PC-3 (cell line): ENCODE measurements around the gene NLRP6. TPM values are rescaled to one million over a fixed set of nuclear protein-coding genes. Genes with fewer than 3 reads are reported as not detected.

ENCODE experiments used
- ATAC-seq: fragments of 200-7000 bp; cut with Tn5 transposase; 2 replicates; pipeline ENCODE4 v1.9.1; 2020; ENCODE audit warnings: mild to moderate bottlenecking, moderate library complexity
- BruUV-seq: library from RNA; stranded (reverse); fragments of 400-500 nt; replicated peaks from 2 replicates; lab custom pipeline; 2021; lab: Mats Ljungman, UMichigan
- CTCF ChIA-PET: fragments of 300-600 bp; sonication (Branson Sonifier 250); formaldehyde crosslinking; loops from one replicate; lab custom pipeline; 2022; ENCODE audit warnings: antibody characterized with exemption; lab: Charles Lee
- POLR2A ChIA-PET: fragments of 300-600 bp; sonication (Branson Sonifier 250); formaldehyde crosslinking; loops from one replicate; lab custom pipeline; 2022; ENCODE audit warnings: antibody characterized with exemption; ENCODE audit not compliant: unreplicated experiment; lab: Charles Lee
- DNase-seq: peaks from one replicate; pipeline ENCODE4 v3.0.0-alpha.2; 2015
- H2AFZ ChIP-seq: fragments of 300-600 bp; sonication (generic); 2 replicates; pipeline ENCODE4 v1.6.0; 2016; ENCODE audit warnings: antibody characterized with exemption, low read length
- H3F3A ChIP-seq: fragments of 300-600 bp; sonication (generic); one replicate; pipeline ENCODE4 v1.6.0; 2017; ENCODE audit warnings: antibody characterized with exemption, low read length, control low read depth, mild to moderate bottlenecking; ENCODE audit not compliant: unreplicated experiment
- H3K27ac ChIP-seq: fragments of 300-600 bp; sonication (generic); 2 replicates; pipeline ENCODE4 v1.5.1; 2016; ENCODE audit warnings: mild to moderate bottlenecking, low read length
- H3K27me3 ChIP-seq: fragments of 300-600 bp; sonication (generic); 2 replicates; pipeline ENCODE4 v1.6.1; 2016; ENCODE audit warnings: low read length, mixed read lengths
- H3K36me3 ChIP-seq: fragments of 300-600 bp; sonication (generic); 2 replicates; pipeline ENCODE4 v1.6.1; 2016; ENCODE audit warnings: low read depth, mixed run types, low read length, mixed read lengths
- H3K4me1 ChIP-seq: fragments of 300-600 bp; sonication (generic); 2 replicates; pipeline ENCODE4 v1.5.1; 2016; ENCODE audit warnings: low read length; ENCODE audit not compliant: insufficient read depth
- H3K4me2 ChIP-seq: fragments of 300-600 bp; sonication (generic); 2 replicates; pipeline ENCODE4 v1.6.0; 2016; ENCODE audit warnings: low read length
- H3K4me3 ChIP-seq: fragments of 300-600 bp; sonication (generic); 2 replicates; pipeline ENCODE4 v1.5.1; 2016; ENCODE audit warnings: mild to moderate bottlenecking, low read length, mixed read lengths
- H3K79me2 ChIP-seq: fragments of 300-600 bp; sonication (generic); 2 replicates; pipeline ENCODE4 v1.6.1; 2017; ENCODE audit warnings: low read length, mixed read lengths
- H3K9ac ChIP-seq: fragments of 300-600 bp; sonication (generic); 2 replicates; pipeline ENCODE4 v1.6.0; 2016; ENCODE audit warnings: mild to moderate bottlenecking, low read length
- H3K9me2 ChIP-seq: fragments of 300-600 bp; sonication (generic); replicated peaks from 2 replicates; pipeline ENCODE4 v1.6.1; 2016; ENCODE audit warnings: mixed run types, low read length, mixed read lengths
- H3K9me3 ChIP-seq: fragments of 300-600 bp; sonication (generic); 2 replicates; pipeline ENCODE4 v1.6.1; 2016; ENCODE audit warnings: low read length, mixed read lengths
- H4K20me1 ChIP-seq: fragments of 300-600 bp; sonication (generic); 2 replicates; pipeline ENCODE4 v1.6.1; 2016; ENCODE audit warnings: low read length, mixed read lengths
- EZH2 ChIP-seq: fragments of 300-600 bp; sonication (generic); IDR thresholded peaks from one replicate; pipeline ENCODE4 v1.6.1; 2017; ENCODE audit warnings: antibody characterized with exemption, mild to moderate bottlenecking, low read length; ENCODE audit not compliant: unreplicated experiment
- EZH2phosphoT487 ChIP-seq: fragments of 300-600 bp; sonication (generic); IDR thresholded peaks from 2 replicates; pipeline ENCODE4 v1.6.1; 2018; ENCODE audit warnings: mild to moderate bottlenecking, antibody characterized with exemption, low read length, borderline replicate concordance
- intact Hi-C: fragments of 100-400 bp; cut with micrococcal nuclease; formaldehyde crosslinking; loops from 2 replicates; pipeline ENCODE4 v1.9.0; 2023
- total RNA-seq: library from RNA; depleted of rRNA; stranded (reverse); fragments of >200 nt; gene quantifications from 2 replicates; pipeline ENCODE4 v1.2.3, GENCODE V29; 2014
- TF ChIP-seq, protein P1 (sequence below): fragments of 300-600 bp; sonication (generic); conservative IDR thresholded peaks from 2 replicates; pipeline ENCODE4 v1.5.1; 2017; ENCODE audit warnings: antibody characterized with exemption, low read depth, mild to moderate bottlenecking, low read length

The NLRP6 gene
- total RNA-seq, 1 experiment from 2014 or later = not detected

GRCh38 chr11:253886-254270, 24.3 kb upstream of the NLRP6 start:
- Histone ChIP-seq H3K4me2 (no peak overlapping the region), H3F3A (no peaks in the 10 kb centered on the region), H3K79me2 (no peaks in the 10 kb centered on the region), H3K27me3 (no peaks in the 10 kb centered on the region), H3K27ac (no peak overlapping the region), H3K9me3 (no peaks in the 10 kb centered on the region), H3K36me3 (peaks cover 25% of the 10 kb centered on the region), H3K9ac (no peak overlapping the region), H2AFZ (no peak overlapping the region), H3K4me1 (no peaks in the 10 kb centered on the region), H3K9me2 (no peaks in the 10 kb centered on the region), H4K20me1 (no peaks in the 10 kb centered on the region), H3K4me3 (no peak overlapping the region)
- ChIA-PET POLR2A (no interaction called here), CTCF (no interaction called here)
- no peak for DNase-seq
- no peak for TF ChIP-seq EZH2phosphoT487
- TF ChIP-seq, protein P1, sequence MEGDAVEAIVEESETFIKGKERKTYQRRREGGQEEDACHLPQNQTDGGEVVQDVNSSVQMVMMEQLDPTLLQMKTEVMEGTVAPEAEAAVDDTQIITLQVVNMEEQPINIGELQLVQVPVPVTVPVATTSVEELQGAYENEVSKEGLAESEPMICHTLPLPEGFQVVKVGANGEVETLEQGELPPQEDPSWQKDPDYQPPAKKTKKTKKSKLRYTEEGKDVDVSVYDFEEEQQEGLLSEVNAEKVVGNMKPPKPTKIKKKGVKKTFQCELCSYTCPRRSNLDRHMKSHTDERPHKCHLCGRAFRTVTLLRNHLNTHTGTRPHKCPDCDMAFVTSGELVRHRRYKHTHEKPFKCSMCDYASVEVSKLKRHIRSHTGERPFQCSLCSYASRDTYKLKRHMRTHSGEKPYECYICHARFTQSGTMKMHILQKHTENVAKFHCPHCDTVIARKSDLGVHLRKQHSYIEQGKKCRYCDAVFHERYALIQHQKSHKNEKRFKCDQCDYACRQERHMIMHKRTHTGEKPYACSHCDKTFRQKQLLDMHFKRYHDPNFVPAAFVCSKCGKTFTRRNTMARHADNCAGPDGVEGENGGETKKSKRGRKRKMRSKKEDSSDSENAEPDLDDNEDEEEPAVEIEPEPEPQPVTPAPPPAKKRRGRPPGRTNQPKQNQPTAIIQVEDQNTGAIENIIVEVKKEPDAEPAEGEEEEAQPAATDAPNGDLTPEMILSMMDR = no peak
- no peak for TF ChIP-seq EZH2
- no TSS peak for BruUV-seq
- ATAC-seq = no peak
- intact Hi-C loops = no loop called here

- Histone ChIP-seq H3K9me3 (no peaks in the 10 kb centered on the region), H3K4me3 (no peak overlapping the region), H3K9ac (no peak overlapping the region), H3K9me2 (no peaks in the 10 kb centered on the region), H2AFZ (no peak overlapping the region), H3K27ac (no peak overlapping the region), H3K4me1 (no peaks in the 10 kb centered on the region), H3K79me2 (no peaks in the 10 kb centered on the region), H3F3A (no peaks in the 10 kb centered on the region), H4K20me1 (no peaks in the 10 kb centered on the region), H3K36me3 (peaks cover 19% of the 10 kb centered on the region; the same call in 1 of the 2 replicates), H3K4me2 (no peak overlapping the region), H3K27me3 (no peaks in the 10 kb centered on the region)
- CTCF ChIA-PET = no interaction called here
- ATAC-seq = no peak
- POLR2A ChIA-PET = no interaction called here
- no TSS peak for BruUV-seq
- TF ChIP-seq EZH2 (no peak), EZH2phosphoT487 (no peak)
- TF ChIP-seq, protein P1 = no peak
- DNase-seq = no peak
- intact Hi-C loops = no loop called here
Measured at GRCh38 chr11:255176-255575, 23.0 kb upstream of the NLRP6 start.

DNA sequence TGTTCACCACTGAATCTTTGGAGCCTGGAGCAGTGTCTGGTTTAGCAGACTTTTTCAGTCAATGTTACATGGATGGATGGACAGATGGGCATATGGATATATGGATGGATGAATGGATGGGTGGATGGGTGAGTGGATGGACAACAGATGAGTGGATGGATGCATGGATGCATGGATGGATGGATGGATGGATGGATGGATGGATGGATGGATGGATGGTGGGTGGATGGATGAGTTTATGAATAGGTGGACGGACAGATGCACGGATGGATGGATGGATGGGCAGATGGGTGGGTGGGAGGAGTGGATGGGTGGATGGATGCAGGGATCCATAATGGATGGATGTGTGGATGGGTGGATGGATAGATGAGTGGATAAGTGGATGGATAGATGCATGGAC, 22.4 kb upstream of the NLRP6 start:
- Histone ChIP-seq H3K36me3 (peaks cover 16% of the 10 kb centered on the region; the same call in 1 of the 2 replicates), H4K20me1 (no peaks in the 10 kb centered on the region)
- intact Hi-C loops = no loop called here

More for the DNA sequence above, 22.4 kb upstream of the NLRP6 start:
- no peaks in the 10 kb centered on the region for H3K4me1 ChIP-seq
- POLR2A ChIA-PET = no interaction called here
- ATAC-seq (no peak), DNase-seq (no peak)
- H3K4me2 ChIP-seq = no peak overlapping the region
- CTCF ChIA-PET = no interaction called here
- H2AFZ ChIP-seq = no peak overlapping the region
- TF ChIP-seq EZH2phosphoT487 (no peak), EZH2 (no peak)
- TF ChIP-seq, protein P1 = no peak
- no peaks in the 10 kb centered on the region for H3K27me3 ChIP-seq
- no peak overlapping the region for H3K4me3 ChIP-seq
- H3K9me3 ChIP-seq = no peaks in the 10 kb centered on the region
- no TSS peak for BruUV-seq
- no peaks in the 10 kb centered on the region for H3F3A ChIP-seq
- no peak overlapping the region for H3K9ac ChIP-seq
- no peaks in the 10 kb centered on the region for H3K9me2 ChIP-seq
- H3K79me2 ChIP-seq = no peaks in the 10 kb centered on the region
- no peak overlapping the region for H3K27ac ChIP-seq
